Mesendoderm (in vitro differentiated cells): ENCODE measurements around the gene CGB5.
"Not testable (repeated sequence)": the region's sequence is repeated elsewhere in the genome, so short reads cannot be mapped to it uniquely, and the experiment has no call there.

Experiments used
- DNase-seq: peaks from one replicate; pipeline ENCODE4 v3.0.0; 2013
- H2AK5ac ChIP-seq: 2 replicates; pipeline ENCODE4 v1.6.1; 2013; ENCODE audit warnings: low read length, inconsistent platforms
- H2BK120ac ChIP-seq: 2 replicates; pipeline ENCODE4 v1.6.1; 2013; ENCODE audit warnings: low read depth, mild to moderate bottlenecking, low read length, moderate library complexity, mixed read lengths
- H2BK15ac ChIP-seq: replicated peaks from 2 replicates; pipeline ENCODE4 v1.6.1; 2013; ENCODE audit warnings: low read depth, mild to moderate bottlenecking, moderate library complexity
- H2BK5ac ChIP-seq: 2 replicates; pipeline ENCODE4 v1.6.1; 2013; ENCODE audit warnings: low read length, inconsistent platforms
- H3K18ac ChIP-seq: 2 replicates; pipeline ENCODE4 v1.6.1; 2013; ENCODE audit warnings: mild to moderate bottlenecking, low read length, mixed read lengths
- H3K23ac ChIP-seq: one replicate; pipeline ENCODE4 v1.6.1; 2013; ENCODE audit warnings: low read length
- H3K27ac ChIP-seq: 2 replicates; pipeline ENCODE4 v1.5.1; 2013; ENCODE audit warnings: low read depth, mild to moderate bottlenecking, inconsistent platforms, low read length, moderate library complexity
- H3K27me3 ChIP-seq: 2 replicates; pipeline ENCODE4 v1.6.1; 2013; ENCODE audit warnings: low read length, control low read depth, mild to moderate bottlenecking, inconsistent platforms; ENCODE audit not compliant: insufficient read depth, poor library complexity
- H3K36me3 ChIP-seq: 2 replicates; pipeline ENCODE4 v1.6.1; 2013; ENCODE audit warnings: low read length, inconsistent platforms; ENCODE audit not compliant: control insufficient read depth, insufficient read depth
- H3K4ac ChIP-seq: one replicate; pipeline ENCODE4 v1.6.1; 2013; ENCODE audit warnings: low read depth, mild to moderate bottlenecking, low read length, moderate library complexity
- H3K4me1 ChIP-seq: 2 replicates; pipeline ENCODE4 v1.6.1; 2013; ENCODE audit warnings: low read depth, low read length, inconsistent platforms; ENCODE audit not compliant: control insufficient read depth
- H3K4me2 ChIP-seq: 2 replicates; pipeline ENCODE4 v1.6.1; 2013; ENCODE audit warnings: low read length
- H3K4me3 ChIP-seq: 2 replicates; pipeline ENCODE4 v1.5.1; 2013; ENCODE audit warnings: mild to moderate bottlenecking, low read length
- H3K56ac ChIP-seq: one replicate; pipeline ENCODE4 v1.6.1; 2013; ENCODE audit warnings: low read length
- H3K79me1 ChIP-seq: 2 replicates; pipeline ENCODE4 v1.6.1; 2013; ENCODE audit warnings: low read length, inconsistent platforms
- H3K79me2 ChIP-seq: 2 replicates; pipeline ENCODE4 v1.6.1; 2013; ENCODE audit warnings: mild to moderate bottlenecking, low read length; ENCODE audit not compliant: control insufficient read depth, insufficient read depth
- H3K9ac ChIP-seq: 2 replicates; pipeline ENCODE4 v1.6.1; 2013; ENCODE audit warnings: low read length, inconsistent platforms
- H4K5ac ChIP-seq: one replicate; pipeline ENCODE4 v1.6.1; 2013; ENCODE audit warnings: low read length
- H4K8ac ChIP-seq: one replicate; pipeline ENCODE4 v1.6.1; 2013; ENCODE audit warnings: low read depth, mild to moderate bottlenecking, control low read depth, low read length, moderate library complexity
- WGBS: extraction: QIAGEN DNeasy Blood & Tissue Kit; methylation state at CpG from one replicate; pipeline ENCODE4 v1.1.7; 2013; ENCODE audit warnings: low lambda C conversion rate, missing lambda C conversion rate; ENCODE audit not compliant: insufficient coverage; ENCODE audit errors: extremely low coverage; 5-methylcytosine and 5-hydroxymethylcytosine counted together

The CGB5 gene

GRCh38 chr19:49056101-49056901 is 12.7 kb downstream of the CGB5 start:
- peak overlapping the region; percentile 65 for H3K9ac ChIP-seq
- DNase-seq: peak; percentile 66
- no peaks in the 10 kb centered on the region for H3K4me1 ChIP-seq
- no peak overlapping the region for H2BK120ac ChIP-seq
- no peak overlapping the region for H3K4ac ChIP-seq
- WGBS: no CpG with 5 or more reads among the region's 63 CpGs
- H3K23ac ChIP-seq: no peak overlapping the region
- H3K18ac ChIP-seq: no peak overlapping the region
- peaks cover 2% of the 10 kb centered on the region for H3K27me3 ChIP-seq
- no peak overlapping the region for H4K5ac ChIP-seq
- no peak overlapping the region for H2BK5ac ChIP-seq
- H3K4me2 ChIP-seq: peak overlapping the region; percentile 84
- H2BK15ac ChIP-seq: no peak overlapping the region
- no peak overlapping the region for H3K27ac ChIP-seq
- no peak overlapping the region for H4K8ac ChIP-seq
- no peaks in the 10 kb centered on the region for H3K36me3 ChIP-seq
- H3K56ac ChIP-seq: peak overlapping the region; percentile 84
- H3K79me2 ChIP-seq: no peaks in the 10 kb centered on the region
- no peaks in the 10 kb centered on the region for H3K79me1 ChIP-seq
- H3K4me3 ChIP-seq: no peak overlapping the region
- no peak overlapping the region for H2AK5ac ChIP-seq

DNA sequence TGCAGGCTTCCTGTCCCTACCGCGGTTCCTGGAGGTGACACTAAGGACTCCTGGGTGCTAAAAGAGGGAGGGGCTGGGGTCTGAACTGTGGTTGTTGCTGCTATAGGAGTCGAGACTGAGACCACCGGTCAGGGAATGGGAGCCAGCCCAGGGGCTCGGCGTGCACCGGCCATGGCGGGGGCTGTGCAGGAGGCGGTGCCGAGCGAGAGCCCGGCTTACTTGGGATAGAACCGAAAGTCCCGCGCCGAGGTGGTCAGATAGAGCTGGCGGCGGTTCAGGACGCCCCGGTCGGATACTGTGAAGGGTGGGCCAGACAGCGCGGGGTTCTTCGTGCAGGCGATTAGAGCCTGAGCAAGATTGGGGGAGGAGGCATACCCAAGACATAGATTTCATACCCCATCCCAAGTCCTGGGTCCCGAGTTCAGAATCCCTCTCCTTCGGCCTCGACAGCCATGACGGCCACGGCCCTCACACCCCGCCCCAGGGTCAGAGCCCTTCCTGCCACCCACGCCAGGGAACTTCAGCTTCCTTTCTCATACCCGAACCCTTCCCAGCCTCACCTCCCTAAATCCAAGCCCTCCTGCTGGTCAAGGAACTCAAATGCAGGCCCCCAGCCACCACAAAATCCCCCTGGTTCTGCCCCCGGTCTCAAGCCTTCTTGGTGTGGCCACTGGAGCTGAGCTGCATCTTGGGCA is 13.4 kb downstream of the CGB5 start:
- H3K4me1 ChIP-seq, H3K27me3 ChIP-seq, H3K27ac ChIP-seq, H3K4me3 ChIP-seq, H2AK5ac ChIP-seq, H3K23ac ChIP-seq, H4K8ac ChIP-seq, H4K5ac ChIP-seq, H3K79me2 ChIP-seq, DNase-seq, H2BK120ac ChIP-seq, H2BK15ac ChIP-seq, H3K4ac ChIP-seq, H3K79me1 ChIP-seq, H3K18ac ChIP-seq, H3K36me3 ChIP-seq, H2BK5ac ChIP-seq: not testable (repeated sequence)
- Histone ChIP-seq H3K56ac (peak overlapping the region; percentile 84), H3K9ac (peak overlapping the region; percentile 65), H3K4me2 (peak overlapping the region; percentile 13)
- WGBS: no CpG with 5 or more reads among the region's 34 CpGs

- Histone ChIP-seq H2BK120ac (no peak within 1 kb of the TSS), H3K27me3 (peaks cover 2% of the 10 kb centered on the region)
These were observed 14.1 kb downstream of the CGB5 start, which contains the start of gene CGB7 for GRCh38 chr19:49057636-49058234. TSS of gene CGB7 (minus strand) at chr19:49057749. CDS start at chr19:49055375, 2,374 bp downstream.

GRCh38 chr19:49058562-49058961 is 14.9 kb downstream of the CGB5 start:
- Histone ChIP-seq H4K8ac (no peak overlapping the region), H2AK5ac (no peak overlapping the region), H3K27me3 (peaks cover 2% of the 10 kb centered on the region), H3K79me2 (no peaks in the 10 kb centered on the region), H3K56ac (no peak overlapping the region), H2BK120ac (no peak overlapping the region), H3K4me2 (no peak overlapping the region), H3K4me3 (no peak overlapping the region), H3K36me3 (no peaks in the 10 kb centered on the region), H3K27ac (no peak overlapping the region), H3K4ac (no peak overlapping the region), H2BK15ac (no peak overlapping the region), H3K23ac (no peak overlapping the region), H3K79me1 (no peaks in the 10 kb centered on the region), H3K9ac (no peak overlapping the region), H3K18ac (no peak overlapping the region), H2BK5ac (no peak overlapping the region), H4K5ac (no peak overlapping the region), H3K4me1 (no peaks in the 10 kb centered on the region)
- no CpG with 5 or more reads among the region's 10 CpGs for WGBS
- peak; percentile 41 for DNase-seq

More at GRCh38 chr19:49057636-49058234, 14.1 kb downstream of the CGB5 start, which contains the start of gene CGB7:
- no peak within 1 kb of the TSS for H4K8ac ChIP-seq
- no peak within 1 kb of the TSS for H2BK15ac ChIP-seq
- peak within 1 kb of the TSS; percentile 38 for H3K4me2 ChIP-seq
- no peaks in the 10 kb centered on the region for H3K36me3 ChIP-seq
- H3K4me1 ChIP-seq: no peaks in the 10 kb centered on the region
- H4K5ac ChIP-seq: no peak within 1 kb of the TSS
- no peak within 1 kb of the TSS for H3K4ac ChIP-seq
- H3K23ac ChIP-seq: no peak within 1 kb of the TSS
- no peak within 1 kb of the TSS for H3K27ac ChIP-seq
- no peak within 1 kb of the TSS for H2BK5ac ChIP-seq
- no CpG with 5 or more reads among the region's 38 CpGs for WGBS
- H3K79me2 ChIP-seq: no peaks in the 10 kb centered on the region
- H3K56ac ChIP-seq: peak within 1 kb of the TSS; percentile 84
- H3K18ac ChIP-seq: no peak within 1 kb of the TSS
- no peaks in the 10 kb centered on the region for H3K79me1 ChIP-seq
- H3K4me3 ChIP-seq: no peak within 1 kb of the TSS
- peak within 1 kb of the TSS; percentile 65 for H3K9ac ChIP-seq
- no peak within 1 kb of the TSS for H2AK5ac ChIP-seq
- DNase-seq: peak; percentile 69

DNA sequence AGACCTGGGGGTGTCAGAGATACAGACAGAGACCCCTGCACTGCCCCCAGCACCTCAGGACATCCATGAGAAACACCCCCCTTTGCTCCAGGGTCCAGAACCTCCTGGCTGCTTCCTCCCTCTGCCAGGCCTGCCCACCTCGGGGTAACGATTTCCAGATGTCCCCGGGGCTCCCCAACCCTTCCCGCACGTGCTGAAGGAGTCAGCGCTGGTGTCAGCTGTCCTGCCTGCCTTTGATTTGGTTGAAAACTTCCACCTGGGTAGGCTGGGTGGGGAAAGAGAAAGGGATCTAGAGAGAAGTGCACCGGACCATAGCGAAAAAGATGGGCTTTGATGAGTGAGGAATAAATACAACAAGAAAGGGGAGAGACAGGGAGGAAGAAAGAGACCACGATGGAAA is 15.4 kb downstream of the CGB5 start:
- Histone ChIP-seq H4K8ac (no peak overlapping the region), H3K79me2 (no peaks in the 10 kb centered on the region), H3K4me2 (no peak overlapping the region), H3K4me3 (no peak overlapping the region), H3K4me1 (no peaks in the 10 kb centered on the region), H3K36me3 (no peaks in the 10 kb centered on the region), H4K5ac (no peak overlapping the region), H3K9ac (no peak overlapping the region), H3K4ac (no peak overlapping the region), H3K18ac (no peak overlapping the region), H2BK120ac (no peak overlapping the region), H2BK5ac (no peak overlapping the region), H3K79me1 (no peaks in the 10 kb centered on the region), H3K56ac (no peak overlapping the region), H2BK15ac (no peak overlapping the region), H3K27me3 (peaks cover 2% of the 10 kb centered on the region), H3K27ac (no peak overlapping the region), H3K23ac (no peak overlapping the region), H2AK5ac (no peak overlapping the region)
- no peak for DNase-seq
- WGBS: no CpG with 5 or more reads among the region's 9 CpGs
